Hepatocyte (in vitro differentiated cells): Measurements from ENCODE around the gene SCN4B. TPM values are rescaled to one million over a fixed set of nuclear protein-coding genes. Genes with fewer than 3 reads are reported as not detected.
A peak's percentile ranks its signal among the peaks of the same experiment; 100 is the strongest.

ENCODE experiments used
- DNase-seq: peaks from one replicate; pipeline ENCODE4 v3.0.0-alpha.2; 2016; ENCODE audit warnings: low spot score
- H2AFZ ChIP-seq: fragments of 200-600 bp; sonication (generic); 2 replicates; pipeline ENCODE4 v1.6.0; 2016; ENCODE audit warnings: antibody characterized with exemption, mild to moderate bottlenecking
- H3K27ac ChIP-seq: fragments of 200-600 bp; sonication (generic); 2 replicates; pipeline ENCODE4 v1.5.1; 2016; ENCODE audit warnings: mild to moderate bottlenecking
- H3K27me3 ChIP-seq: fragments of 200-600 bp; sonication (generic); 2 replicates; pipeline ENCODE4 v1.6.1; 2016
- H3K36me3 ChIP-seq: fragments of 200-600 bp; sonication (generic); replicated peaks from 2 replicates; pipeline ENCODE4 v1.5.1; 2016; ENCODE audit warnings: low read depth; ENCODE audit not compliant: insufficient read depth
- H3K4me1 ChIP-seq: fragments of 200-600 bp; sonication (generic); 2 replicates; pipeline ENCODE4 v1.5.1; 2016; ENCODE audit warnings: mild to moderate bottlenecking, moderate library complexity; ENCODE audit not compliant: insufficient read depth
- H3K4me2 ChIP-seq: fragments of 200-600 bp; sonication (generic); 2 replicates; pipeline ENCODE4 v1.6.0; 2016
- H3K4me3 ChIP-seq: fragments of 200-600 bp; sonication (generic); 2 replicates; pipeline ENCODE4 v1.5.1; 2016; ENCODE audit warnings: mild to moderate bottlenecking
- H3K79me2 ChIP-seq: fragments of 200-600 bp; sonication (generic); 2 replicates; pipeline ENCODE4 v1.6.0; 2017; ENCODE audit warnings: mild to moderate bottlenecking
- H3K9me2 ChIP-seq: fragments of 200-600 bp; sonication (generic); replicated peaks from 2 replicates; pipeline ENCODE4 v1.6.0; 2017; ENCODE audit warnings: mild to moderate bottlenecking; ENCODE audit not compliant: insufficient read depth
- H3K9me3 ChIP-seq: fragments of 200-600 bp; sonication (generic); 2 replicates; pipeline ENCODE4 v1.5.1; 2016; ENCODE audit warnings: low read depth, mild to moderate bottlenecking
- H4K20me1 ChIP-seq: fragments of 200-600 bp; sonication (generic); 2 replicates; pipeline ENCODE4 v1.6.0; 2016; ENCODE audit warnings: mild to moderate bottlenecking; ENCODE audit not compliant: insufficient read depth, poor library complexity, severe bottlenecking
- CTCF ChIP-seq: fragments of 200-600 bp; sonication (generic); IDR thresholded peaks from 2 replicates; pipeline ENCODE4 v1.5.1; 2016; ENCODE audit warnings: antibody characterized with exemption, mild to moderate bottlenecking; ENCODE audit not compliant: poor library complexity
- EZH2 ChIP-seq: fragments of 200-600 bp; sonication (generic); IDR thresholded peaks from 2 replicates; pipeline ENCODE4 v1.6.1; 2016; ENCODE audit warnings: antibody characterized with exemption, mild to moderate bottlenecking, borderline replicate concordance
- EZH2phosphoT487 ChIP-seq: fragments of 200-600 bp; sonication (generic); IDR thresholded peaks from one replicate; pipeline ENCODE4 v1.6.1; 2018; ENCODE audit warnings: antibody characterized with exemption, mild to moderate bottlenecking, low read depth, moderate library complexity; ENCODE audit not compliant: unreplicated experiment, severe bottlenecking
- WGBS: methylation state at CpG from one replicate; pipeline ENCODE4 v1.1.6; 2016; ENCODE audit warnings: low lambda C conversion rate; ENCODE audit errors: missing lambda C conversion rate; 5-methylcytosine and 5-hydroxymethylcytosine counted together
- polyA plus RNA-seq: library from polyadenylated mRNA; unstranded; fragments of >200 nt; fragmentation: Nextera tagmentation; extraction: Ambion mirVana; gene quantifications from 2 replicates; pipeline ENCODE4 v1.2.1, GENCODE V29; 2016
- total RNA-seq: library from RNA; depleted of rRNA; stranded (reverse); fragments of >200 nt; gene quantifications from 2 replicates; pipeline ENCODE4 v1.2.3, GENCODE V29; 2014

Gene SCN4B
- total and polyA plus RNA-seq, 2 experiments from 2014 or later, result 0.57 to 1.1 TPM

GRCh38 chr11:118142809-118143208, 9.8 kb downstream of the SCN4B start:
- no peaks in the 10 kb centered on the region for H3K9me2 ChIP-seq
- 34% methylated on average over 6 of the region's 6 CpGs for WGBS
- H4K20me1 ChIP-seq, result no peaks in the 10 kb centered on the region
- DNase-seq, result peak; percentile 33
- H3K36me3 ChIP-seq, result no peaks in the 10 kb centered on the region
- H3K4me3 ChIP-seq, result no peak overlapping the region
- no peaks in the 10 kb centered on the region for H3K4me1 ChIP-seq
- H2AFZ ChIP-seq, result no peak overlapping the region
- H3K4me2 ChIP-seq, result no peak overlapping the region
- no peaks in the 10 kb centered on the region for H3K9me3 ChIP-seq
- peaks cover 30% of the 10 kb centered on the region for H3K27me3 ChIP-seq
- H3K79me2 ChIP-seq, result no peaks in the 10 kb centered on the region
- no peak overlapping the region for H3K27ac ChIP-seq
- no peak for TF ChIP-seq EZH2phosphoT487
- no peak for TF ChIP-seq CTCF

GRCh38 chr11:118142081-118142480, 10.5 kb downstream of the SCN4B start:
- no peak overlapping the region for H3K4me2 ChIP-seq
- H3K36me3 ChIP-seq, result no peaks in the 10 kb centered on the region
- no peak overlapping the region for H3K4me3 ChIP-seq
- WGBS, result 63% methylated on average over 2 of the region's 2 CpGs
- H3K9me2 ChIP-seq, result no peaks in the 10 kb centered on the region
- H3K79me2 ChIP-seq, result no peaks in the 10 kb centered on the region
- no peak overlapping the region for H2AFZ ChIP-seq
- H4K20me1 ChIP-seq, result no peaks in the 10 kb centered on the region
- H3K4me1 ChIP-seq, result no peaks in the 10 kb centered on the region
- no peak overlapping the region for H3K27ac ChIP-seq
- peaks cover 28% of the 10 kb centered on the region for H3K27me3 ChIP-seq
- H3K9me3 ChIP-seq, result no peaks in the 10 kb centered on the region
- no peak for TF ChIP-seq EZH2
- peak; percentile 39 for DNase-seq

- Histone ChIP-seq H3K9me3 (no peaks in the 10 kb centered on the region), H3K4me1 (no peaks in the 10 kb centered on the region), H3K79me2 (no peaks in the 10 kb centered on the region), H3K27ac (no peak overlapping the region), H3K36me3 (no peaks in the 10 kb centered on the region), H3K27me3 (peaks cover 26% of the 10 kb centered on the region), H3K4me3 (no peak overlapping the region), H3K9me2 (no peaks in the 10 kb centered on the region), H4K20me1 (no peaks in the 10 kb centered on the region), H2AFZ (no peak overlapping the region), H3K4me2 (no peak overlapping the region)
- 50% methylated on average over 1 of the region's 1 CpG for WGBS
- TF ChIP-seq EZH2phosphoT487, result no peak
- no peak for DNase-seq
Measured at GRCh38 chr11:118139578-118139977, 13.0 kb downstream of the SCN4B start.

GRCh38 chr11:118138839-118139420, 13.7 kb downstream of the SCN4B start:
- TF ChIP-seq EZH2phosphoT487 (no peak), EZH2 (no peak), CTCF (no peak)
- Histone ChIP-seq H3K79me2 (no peaks in the 10 kb centered on the region), H3K27ac (no peak overlapping the region), H4K20me1 (no peaks in the 10 kb centered on the region), H3K36me3 (no peaks in the 10 kb centered on the region), H3K4me3 (no peak overlapping the region), H3K4me2 (no peak overlapping the region), H3K4me1 (no peaks in the 10 kb centered on the region), H3K9me3 (no peaks in the 10 kb centered on the region), H3K9me2 (no peaks in the 10 kb centered on the region), H3K27me3 (peaks cover 25% of the 10 kb centered on the region), H2AFZ (no peak overlapping the region)
- WGBS, result 65% methylated on average over 10 of the region's 10 CpGs
- no peak for DNase-seq
